KMS-11 (cell line): ENCODE results near the gene MRPL42.

Source experiments
- H2AFZ ChIP-seq: fragments of 200-600 bp; sonication (generic); 2 replicates; pipeline ENCODE4 v1.6.1; 2016; ENCODE audit warnings: antibody characterized with exemption, mixed run types, low read depth
- H3K27ac ChIP-seq: fragments of 200-600 bp; sonication (generic); 2 replicates; pipeline ENCODE4 v1.6.1; 2016; ENCODE audit warnings: mild to moderate bottlenecking, mixed run types
- H3K27me3 ChIP-seq: fragments of 200-600 bp; sonication (generic); 2 replicates; pipeline ENCODE4 v1.6.1; 2017; ENCODE audit warnings: mild to moderate bottlenecking, low read depth, mixed run types, moderate library complexity; ENCODE audit not compliant: insufficient read depth
- H3K36me3 ChIP-seq: fragments of 200-600 bp; sonication (generic); 2 replicates; pipeline ENCODE4 v1.6.1; 2017; ENCODE audit warnings: mild to moderate bottlenecking, mixed run types; ENCODE audit not compliant: insufficient read depth
- H3K4me1 ChIP-seq: fragments of 200-600 bp; sonication (generic); 2 replicates; pipeline ENCODE4 v1.6.1; 2016; ENCODE audit warnings: mild to moderate bottlenecking, low read depth, mixed run types; ENCODE audit not compliant: poor library complexity, severe bottlenecking
- H3K4me2 ChIP-seq: fragments of 200-600 bp; sonication (generic); 2 replicates; pipeline ENCODE4 v1.7.0; 2016; ENCODE audit warnings: mild to moderate bottlenecking, mixed run types
- H3K4me3 ChIP-seq: fragments of 200-600 bp; sonication (generic); IDR thresholded peaks from 2 replicates; pipeline ENCODE4 v1.6.1; 2017; ENCODE audit warnings: low read depth, low read length, mixed read lengths; ENCODE audit not compliant: insufficient read depth
- H3K79me2 ChIP-seq: fragments of 200-600 bp; sonication (generic); 2 replicates; pipeline ENCODE4 v1.6.1; 2016; ENCODE audit warnings: low read depth, mixed run types; ENCODE audit not compliant: insufficient read depth
- H3K9ac ChIP-seq: fragments of 200-600 bp; sonication (generic); 2 replicates; pipeline ENCODE4 v1.6.1; 2016; ENCODE audit warnings: mild to moderate bottlenecking, mixed run types
- H4K20me1 ChIP-seq: fragments of 200-600 bp; sonication (generic); 2 replicates; pipeline ENCODE4 v1.6.1; 2016; ENCODE audit warnings: mild to moderate bottlenecking, mixed run types; ENCODE audit not compliant: insufficient read depth
- TF ChIP-seq, protein P1 (sequence below): fragments of 200-600 bp; sonication (generic); conservative IDR thresholded peaks from 2 replicates; pipeline ENCODE4 v1.6.1; 2017; ENCODE audit warnings: low read depth, mild to moderate bottlenecking, antibody characterized with exemption, low read length, moderate library complexity, mixed read lengths

Gene MRPL42

DNA sequence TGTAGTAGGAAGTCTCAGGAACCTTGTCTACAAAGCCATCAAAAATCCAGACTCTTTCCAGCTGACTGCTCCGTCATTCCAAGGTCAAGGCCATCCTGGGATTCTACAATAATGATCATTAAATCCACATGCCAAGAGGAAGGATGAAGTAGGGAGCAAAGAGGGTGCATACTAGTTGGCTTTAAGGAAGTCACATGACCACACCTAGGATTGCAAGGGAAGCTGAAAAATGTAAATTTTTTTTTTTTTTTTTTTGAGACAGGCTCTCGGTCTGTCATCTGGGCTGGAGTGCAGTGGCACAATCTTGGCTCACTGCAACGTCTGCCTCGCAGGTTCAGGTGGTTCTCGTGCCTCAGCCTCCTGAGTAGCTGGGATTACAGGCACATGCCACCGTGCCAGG, 7.3 kb upstream of the MRPL42 start:
- no peak overlapping the region for H3K4me2 ChIP-seq
- H3K79me2 ChIP-seq = no peaks in the 10 kb centered on the region
- H3K4me3 ChIP-seq = no peak overlapping the region
- H3K4me1 ChIP-seq = no peaks in the 10 kb centered on the region
- H2AFZ ChIP-seq = no peak overlapping the region
- H3K36me3 ChIP-seq = no peaks in the 10 kb centered on the region
- H3K9ac ChIP-seq = no peak overlapping the region
- TF ChIP-seq, protein P1, sequence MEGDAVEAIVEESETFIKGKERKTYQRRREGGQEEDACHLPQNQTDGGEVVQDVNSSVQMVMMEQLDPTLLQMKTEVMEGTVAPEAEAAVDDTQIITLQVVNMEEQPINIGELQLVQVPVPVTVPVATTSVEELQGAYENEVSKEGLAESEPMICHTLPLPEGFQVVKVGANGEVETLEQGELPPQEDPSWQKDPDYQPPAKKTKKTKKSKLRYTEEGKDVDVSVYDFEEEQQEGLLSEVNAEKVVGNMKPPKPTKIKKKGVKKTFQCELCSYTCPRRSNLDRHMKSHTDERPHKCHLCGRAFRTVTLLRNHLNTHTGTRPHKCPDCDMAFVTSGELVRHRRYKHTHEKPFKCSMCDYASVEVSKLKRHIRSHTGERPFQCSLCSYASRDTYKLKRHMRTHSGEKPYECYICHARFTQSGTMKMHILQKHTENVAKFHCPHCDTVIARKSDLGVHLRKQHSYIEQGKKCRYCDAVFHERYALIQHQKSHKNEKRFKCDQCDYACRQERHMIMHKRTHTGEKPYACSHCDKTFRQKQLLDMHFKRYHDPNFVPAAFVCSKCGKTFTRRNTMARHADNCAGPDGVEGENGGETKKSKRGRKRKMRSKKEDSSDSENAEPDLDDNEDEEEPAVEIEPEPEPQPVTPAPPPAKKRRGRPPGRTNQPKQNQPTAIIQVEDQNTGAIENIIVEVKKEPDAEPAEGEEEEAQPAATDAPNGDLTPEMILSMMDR = no peak
- no peaks in the 10 kb centered on the region for H3K27me3 ChIP-seq
- H3K27ac ChIP-seq = no peak overlapping the region
- H4K20me1 ChIP-seq = no peaks in the 10 kb centered on the region

DNA sequence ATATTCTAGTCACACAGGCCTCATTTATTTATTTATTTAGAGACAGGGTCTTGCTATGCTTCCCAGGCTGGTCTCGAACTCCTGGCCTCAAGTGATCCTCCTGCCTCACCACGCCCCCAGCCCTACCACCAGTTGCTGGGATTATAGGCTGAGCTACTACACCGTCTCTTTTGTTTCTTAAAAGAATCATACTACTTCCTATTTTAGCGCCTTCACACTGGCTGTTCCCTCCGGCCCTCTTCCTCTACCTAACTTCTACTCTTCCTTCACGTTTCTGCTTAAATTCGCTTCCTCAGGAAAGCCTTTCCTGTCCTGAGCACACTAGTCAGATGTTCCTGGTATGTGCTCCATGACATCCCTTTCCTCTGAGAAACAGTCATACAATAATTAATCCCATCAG, 6.4 kb upstream of the MRPL42 start:
- H3K9ac ChIP-seq = no peak overlapping the region
- H4K20me1 ChIP-seq = no peaks in the 10 kb centered on the region
- no peak overlapping the region for H3K4me2 ChIP-seq
- no peaks in the 10 kb centered on the region for H3K36me3 ChIP-seq
- no peaks in the 10 kb centered on the region for H3K27me3 ChIP-seq
- no peak overlapping the region for H3K4me3 ChIP-seq
- H3K79me2 ChIP-seq = no peaks in the 10 kb centered on the region
- H3K27ac ChIP-seq = no peak overlapping the region
- TF ChIP-seq, protein P1 = no peak
- no peak overlapping the region for H2AFZ ChIP-seq
- no peaks in the 10 kb centered on the region for H3K4me1 ChIP-seq

DNA sequence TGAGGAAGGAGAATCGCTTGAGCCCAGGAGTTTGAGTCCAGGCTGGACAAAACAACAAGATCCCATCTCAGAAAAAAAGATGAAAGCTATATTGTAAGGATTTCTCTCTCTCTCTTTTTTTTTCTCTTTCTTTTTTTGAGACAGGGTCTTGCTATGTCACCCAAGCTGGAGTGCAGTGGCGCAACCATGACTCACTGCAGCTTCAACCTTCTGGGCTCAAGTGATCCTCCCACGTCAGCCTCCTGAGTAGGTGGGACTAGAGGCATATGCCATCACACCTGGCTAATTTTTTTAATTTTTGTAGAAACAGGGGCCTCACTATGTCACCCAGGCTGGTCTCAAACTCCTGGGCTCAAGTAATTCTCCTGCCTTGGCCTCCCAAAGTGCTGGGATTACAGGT, 5.8 kb upstream of the MRPL42 start:
- no peak overlapping the region for H3K4me2 ChIP-seq
- TF ChIP-seq, protein P1 = no peak
- H3K4me1 ChIP-seq = no peaks in the 10 kb centered on the region
- H3K79me2 ChIP-seq = no peaks in the 10 kb centered on the region
- no peaks in the 10 kb centered on the region for H3K27me3 ChIP-seq
- no peaks in the 10 kb centered on the region for H3K36me3 ChIP-seq
- no peaks in the 10 kb centered on the region for H4K20me1 ChIP-seq
- no peak overlapping the region for H3K27ac ChIP-seq
- no peak overlapping the region for H2AFZ ChIP-seq
- H3K9ac ChIP-seq = no peak overlapping the region
- no peak overlapping the region for H3K4me3 ChIP-seq

DNA sequence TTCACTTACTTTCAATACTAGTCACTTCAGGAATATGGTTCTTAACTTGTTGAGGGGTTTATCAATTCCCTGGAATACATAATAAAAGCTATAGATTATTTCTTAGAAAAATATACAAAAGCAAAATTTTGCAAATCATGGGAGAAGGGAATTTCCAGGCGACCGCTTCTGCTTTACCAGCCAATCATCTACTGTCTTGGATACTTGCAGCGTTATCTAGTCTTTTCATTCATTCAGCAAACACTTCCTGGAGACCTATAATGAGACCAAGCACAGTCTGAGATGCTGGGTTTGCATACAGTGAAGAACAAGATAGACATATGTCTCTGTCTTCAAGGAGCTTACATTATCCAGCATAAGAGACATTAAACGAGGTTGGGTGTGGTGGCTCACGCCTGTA, 1.5 kb upstream of the MRPL42 start:
- Histone ChIP-seq H3K9ac (no peak overlapping the region), H3K4me1 (peaks cover 18% of the 10 kb centered on the region), H3K27ac (no peak overlapping the region), H3K27me3 (no peaks in the 10 kb centered on the region), H4K20me1 (no peaks in the 10 kb centered on the region), H3K36me3 (no peaks in the 10 kb centered on the region), H2AFZ (no peak overlapping the region), H3K79me2 (peaks cover 17% of the 10 kb centered on the region), H3K4me3 (no peak overlapping the region), H3K4me2 (no peak overlapping the region)
- TF ChIP-seq, protein P1 = no peak
